Measurements from ENCODE around the gene GLE1.
A peak's percentile ranks its signal among the peaks of the same experiment; 100 is the strongest.

Gene GLE1, protein sequence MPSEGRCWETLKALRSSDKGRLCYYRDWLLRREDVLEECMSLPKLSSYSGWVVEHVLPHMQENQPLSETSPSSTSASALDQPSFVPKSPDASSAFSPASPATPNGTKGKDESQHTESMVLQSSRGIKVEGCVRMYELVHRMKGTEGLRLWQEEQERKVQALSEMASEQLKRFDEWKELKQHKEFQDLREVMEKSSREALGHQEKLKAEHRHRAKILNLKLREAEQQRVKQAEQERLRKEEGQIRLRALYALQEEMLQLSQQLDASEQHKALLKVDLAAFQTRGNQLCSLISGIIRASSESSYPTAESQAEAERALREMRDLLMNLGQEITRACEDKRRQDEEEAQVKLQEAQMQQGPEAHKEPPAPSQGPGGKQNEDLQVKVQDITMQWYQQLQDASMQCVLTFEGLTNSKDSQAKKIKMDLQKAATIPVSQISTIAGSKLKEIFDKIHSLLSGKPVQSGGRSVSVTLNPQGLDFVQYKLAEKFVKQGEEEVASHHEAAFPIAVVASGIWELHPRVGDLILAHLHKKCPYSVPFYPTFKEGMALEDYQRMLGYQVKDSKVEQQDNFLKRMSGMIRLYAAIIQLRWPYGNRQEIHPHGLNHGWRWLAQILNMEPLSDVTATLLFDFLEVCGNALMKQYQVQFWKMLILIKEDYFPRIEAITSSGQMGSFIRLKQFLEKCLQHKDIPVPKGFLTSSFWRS

DNA sequence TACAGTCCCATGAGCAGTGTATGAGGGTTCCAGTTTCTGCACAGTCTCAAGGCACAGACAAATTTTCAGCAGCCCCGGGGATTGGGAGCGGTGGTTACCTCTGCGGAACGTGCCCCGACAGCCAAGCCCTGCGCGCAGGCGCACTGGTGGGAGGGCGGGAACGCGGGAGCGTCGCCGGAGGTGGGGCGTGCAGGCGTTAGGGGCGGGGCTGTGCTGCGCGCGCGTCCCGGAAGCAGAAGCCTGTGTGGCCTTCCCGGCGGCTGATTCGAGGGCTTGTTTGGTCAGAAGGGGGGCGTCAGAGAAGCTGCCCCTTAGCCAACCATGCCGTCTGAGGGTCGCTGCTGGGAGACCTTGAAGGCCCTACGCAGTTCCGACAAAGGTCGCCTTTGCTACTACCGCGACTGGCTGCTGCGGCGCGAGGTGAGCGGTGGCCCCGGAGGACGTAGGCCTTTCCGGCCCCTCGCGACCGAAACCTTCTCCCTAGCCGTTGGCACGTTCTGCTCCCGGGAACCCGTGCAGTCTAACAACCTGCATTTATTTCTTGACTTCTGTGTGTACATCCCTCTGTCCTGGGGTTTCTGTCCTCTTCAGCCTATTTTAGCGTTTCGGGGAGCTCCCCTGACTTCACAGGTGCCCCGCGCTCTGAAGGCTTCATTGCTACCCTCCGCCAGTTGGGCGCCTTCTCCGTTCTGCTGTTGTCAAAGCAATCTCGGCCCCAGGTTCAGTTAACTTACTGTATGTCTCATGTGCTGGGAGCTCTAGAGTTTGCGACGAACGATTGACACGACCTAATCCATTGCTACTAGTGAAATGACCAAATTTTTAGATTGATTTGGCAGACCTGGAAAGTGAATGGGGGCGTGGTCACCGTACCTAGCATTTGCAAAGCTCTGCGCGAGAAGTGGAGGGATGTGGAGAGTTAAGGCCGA is at the start of gene GLE1:
Gene GLE1, plus strand, starts transcription at position 235 of the 929 bp plus-strand sequence. Its CDS starts 87 bp downstream, at position 322.
- peak; percentile 92 for DNase-seq (ENCODE audit: low read depth)

DNA sequence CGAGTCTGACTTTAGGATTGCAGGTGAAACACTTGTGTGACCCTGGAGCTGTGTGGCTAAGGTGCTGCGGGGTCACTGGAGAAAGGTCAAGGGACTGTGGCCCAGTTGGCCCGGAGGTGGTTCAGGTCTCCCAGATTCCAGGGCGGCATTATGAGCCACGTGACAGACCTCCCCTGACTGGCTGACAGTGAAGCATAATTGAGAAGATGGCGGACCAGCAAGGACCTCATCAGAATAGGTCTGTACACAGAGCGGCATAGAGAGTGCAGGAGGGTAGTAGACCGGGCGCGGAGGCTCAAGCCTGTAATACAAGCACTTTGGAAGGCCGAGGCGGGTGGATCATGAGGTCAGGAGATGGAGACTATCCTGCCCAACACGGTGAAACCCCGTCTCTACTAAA is 49.5 kb upstream of the GLE1 start:
- DNase-seq (ENCODE audit: low read depth) = no peak

DNA sequence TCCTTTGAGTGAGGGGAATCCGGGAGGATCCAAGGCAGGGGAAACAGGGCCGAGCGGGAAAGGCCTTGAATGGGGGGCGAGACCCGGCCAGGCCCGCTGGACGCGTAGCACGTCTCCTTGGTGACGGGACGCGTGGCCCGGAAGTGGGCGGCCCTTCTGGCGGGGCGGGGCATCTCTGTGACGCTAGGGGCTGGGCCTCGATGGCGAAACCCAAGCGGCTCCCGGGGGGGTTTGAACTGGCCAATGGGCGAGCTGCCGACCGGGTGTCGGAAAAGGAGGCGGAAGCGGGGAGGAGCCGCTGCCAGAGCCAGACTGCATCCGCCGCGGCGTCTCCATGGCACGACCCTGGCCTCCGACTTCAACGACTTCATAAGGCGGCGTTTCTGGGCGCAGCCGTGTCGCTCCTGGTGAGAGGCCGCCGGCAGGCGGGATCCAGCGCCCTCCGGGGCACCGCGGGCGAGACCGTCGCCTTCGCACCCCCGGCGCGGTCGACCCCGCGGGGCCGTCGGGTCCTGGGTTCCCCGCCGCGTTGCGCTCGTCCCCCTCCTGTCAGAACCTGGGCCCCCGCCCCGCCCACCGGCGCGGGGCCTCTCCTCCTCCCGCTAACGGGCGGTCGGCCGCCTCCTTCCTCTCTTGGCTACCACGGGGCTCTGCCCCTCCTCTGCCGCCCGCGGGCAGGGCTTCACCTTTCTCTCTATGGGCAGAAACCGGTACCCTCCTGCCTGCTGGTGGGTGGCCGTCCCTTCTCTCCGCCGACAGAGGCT is 48.5 kb upstream of the GLE1 start, which contains the start of gene ODF2:
Gene ODF2, plus strand, starts transcription at position 158 of the 764 bp plus-strand sequence. Its CDS starts 86 bp downstream, at position 244.
- peak; percentile 98 for DNase-seq (ENCODE audit: low read depth)

DNA sequence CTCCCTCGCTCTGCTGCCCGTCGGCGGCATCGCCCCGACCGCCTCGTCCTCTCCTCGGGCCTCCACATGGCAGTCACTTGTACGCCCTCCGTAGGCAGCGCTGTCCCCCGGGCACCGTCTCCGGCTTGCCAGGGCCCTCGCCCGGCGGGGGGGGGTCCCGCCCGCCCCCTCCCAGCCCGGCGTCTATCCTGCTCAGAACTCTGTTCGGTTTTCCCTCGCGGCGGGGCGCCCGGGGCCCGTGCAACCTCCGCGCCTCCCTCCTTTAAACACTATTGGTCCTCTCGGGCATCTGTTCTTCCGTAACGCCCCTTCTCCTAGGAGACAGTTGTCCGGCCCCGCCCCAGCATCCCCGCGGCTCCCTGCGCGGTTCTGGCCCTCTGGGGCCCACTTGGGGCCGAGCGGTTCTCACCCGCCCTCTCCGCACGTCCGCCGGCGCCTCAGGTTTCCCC is 47.9 kb upstream of the GLE1 start:
- DNase-seq (ENCODE audit: low read depth) = peak; percentile 91

DNA sequence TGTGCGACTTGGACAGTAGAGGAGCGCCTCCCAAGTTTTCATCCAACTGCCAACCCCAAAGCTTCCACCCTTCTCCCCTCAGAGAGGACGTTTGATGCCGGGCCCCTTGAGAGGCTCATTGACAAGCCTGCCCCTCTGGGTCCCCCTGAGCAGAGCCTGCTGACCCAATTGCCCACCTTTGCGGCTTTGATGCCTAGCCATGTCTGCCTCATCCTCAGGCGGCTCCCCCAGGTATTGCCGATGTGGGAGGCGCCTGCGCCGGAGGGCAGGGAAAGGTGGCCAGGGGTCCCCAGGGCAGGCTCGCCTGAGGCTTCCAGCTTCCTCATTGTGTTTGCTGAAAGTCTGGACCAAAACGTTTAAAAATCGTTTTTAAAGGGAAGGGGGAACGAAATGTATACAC is 47.3 kb upstream of the GLE1 start:
- no peak for DNase-seq (ENCODE audit: low read depth)

DNA sequence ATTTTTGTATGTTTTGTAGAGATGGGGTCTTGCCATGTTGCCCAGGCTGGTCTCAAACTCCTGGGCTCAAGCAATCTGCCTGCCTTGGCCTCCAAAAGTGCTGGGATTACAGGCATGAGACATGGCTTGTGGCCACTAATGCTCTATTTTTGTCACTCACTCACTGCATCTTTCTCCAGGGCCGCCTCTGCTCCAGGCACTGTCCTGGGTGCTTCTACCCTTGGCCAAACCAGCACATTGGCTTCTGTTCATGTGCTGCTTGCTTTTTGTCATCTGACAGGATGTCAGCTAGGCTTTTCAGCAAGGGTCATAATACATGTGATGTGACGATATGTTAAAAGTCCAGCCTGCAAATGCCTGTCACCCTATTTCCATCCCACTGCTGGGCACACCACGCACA is 45.5 kb upstream of the GLE1 start:
- DNase-seq (ENCODE audit: low read depth) = no peak

DNA sequence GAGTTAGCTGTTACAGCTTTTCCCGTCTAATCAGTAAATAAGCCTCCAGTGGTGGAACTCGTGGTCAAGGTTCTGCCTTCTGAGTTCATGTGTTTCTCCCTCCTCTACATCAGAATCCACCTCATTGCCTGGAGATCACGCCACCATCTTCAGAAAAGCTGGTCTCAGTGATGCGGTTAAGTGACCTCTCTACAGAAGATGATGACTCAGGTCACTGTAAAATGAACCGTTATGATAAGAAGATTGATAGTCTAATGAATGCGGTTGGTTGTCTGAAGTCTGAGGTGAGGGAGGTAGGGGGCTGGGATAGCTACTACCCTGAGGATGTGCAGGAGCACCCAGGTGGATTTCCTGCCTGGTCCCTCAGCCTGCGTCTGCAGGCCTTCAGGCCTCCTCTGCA is 35.4 kb upstream of the GLE1 start:
- no peak for DNase-seq (ENCODE audit: low read depth)

DNA sequence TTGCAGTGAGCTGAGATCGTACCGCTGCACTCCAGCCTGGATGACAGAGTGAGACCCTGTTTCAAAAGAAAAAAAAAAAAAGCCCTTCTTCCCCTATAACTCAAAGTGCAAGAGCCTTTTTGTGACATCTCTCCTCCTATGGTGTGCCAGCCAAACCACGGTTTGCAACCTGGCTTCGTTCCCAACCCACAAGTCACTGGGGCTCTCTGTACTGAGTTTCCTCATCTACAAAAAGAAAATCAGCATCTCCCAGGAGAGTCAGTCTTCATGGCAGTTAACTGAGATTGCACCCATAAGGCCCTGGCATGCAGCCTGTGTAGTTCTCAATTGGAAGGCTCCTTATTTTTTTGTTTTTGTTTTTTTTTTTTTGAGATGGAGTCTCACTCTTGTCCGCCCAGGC is 34.0 kb upstream of the GLE1 start:
- no peak for DNase-seq (ENCODE audit: low read depth)

DNA sequence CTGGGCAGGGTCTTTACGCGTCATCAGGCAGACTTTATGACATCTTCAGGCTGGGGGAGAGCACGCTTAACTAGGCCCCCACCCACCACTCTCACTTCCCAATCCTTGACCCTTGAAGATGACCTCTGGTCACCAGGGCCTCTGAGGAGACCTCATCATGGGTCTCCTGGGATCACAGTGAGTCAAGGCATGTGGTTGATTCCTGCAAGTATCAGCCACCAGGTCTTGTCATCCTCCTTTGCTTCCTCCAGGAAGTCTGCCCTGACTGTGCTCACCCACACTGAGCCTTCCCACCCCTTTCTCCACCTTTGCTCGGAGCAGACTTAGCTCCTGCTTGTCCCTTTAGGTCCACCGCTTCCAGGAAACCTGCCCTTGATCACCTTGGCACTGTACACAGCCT is 31.4 kb upstream of the GLE1 start:
- DNase-seq (ENCODE audit: low read depth) = no peak

DNA sequence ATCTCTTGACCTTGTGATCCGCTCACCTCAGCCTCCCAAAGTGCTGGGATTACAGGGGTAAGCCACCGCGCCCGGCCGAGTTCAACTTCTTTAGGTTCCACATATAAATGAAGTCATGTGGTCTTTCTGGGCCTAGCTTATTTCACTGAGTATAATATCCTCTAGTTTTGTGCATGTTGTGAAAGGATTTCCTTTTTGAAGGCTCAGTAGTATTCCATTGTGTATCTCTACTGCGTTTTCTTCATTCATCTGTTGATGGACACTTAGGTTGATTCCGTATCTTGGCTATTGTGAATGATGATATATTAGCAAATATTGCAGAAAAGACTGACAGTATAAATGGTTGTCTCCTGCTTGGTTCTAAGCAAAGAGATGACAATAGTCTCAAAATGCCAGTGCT is 28.7 kb upstream of the GLE1 start:
- DNase-seq (ENCODE audit: low read depth) = no peak

DNA sequence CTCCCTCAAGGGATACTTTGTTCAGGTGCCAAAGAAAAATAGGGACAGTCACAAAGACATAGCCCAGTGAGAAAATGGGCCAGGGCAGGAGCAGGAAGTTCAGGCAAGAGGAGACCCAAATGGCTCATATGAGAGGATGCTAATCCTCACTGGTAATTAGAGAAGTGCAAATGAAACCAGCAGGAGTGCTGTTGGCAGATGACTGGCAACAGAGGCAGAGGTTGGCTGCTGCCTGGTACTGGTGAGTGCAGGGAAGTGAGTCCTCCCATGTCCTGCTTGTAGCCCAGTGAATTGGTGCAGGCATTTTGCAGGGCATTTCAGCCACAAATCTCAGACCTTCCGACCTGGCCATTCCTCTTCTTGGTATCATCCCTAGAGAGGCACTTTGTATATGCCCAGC is 25.3 kb upstream of the GLE1 start:
- DNase-seq (ENCODE audit: low read depth) = no peak

DNA sequence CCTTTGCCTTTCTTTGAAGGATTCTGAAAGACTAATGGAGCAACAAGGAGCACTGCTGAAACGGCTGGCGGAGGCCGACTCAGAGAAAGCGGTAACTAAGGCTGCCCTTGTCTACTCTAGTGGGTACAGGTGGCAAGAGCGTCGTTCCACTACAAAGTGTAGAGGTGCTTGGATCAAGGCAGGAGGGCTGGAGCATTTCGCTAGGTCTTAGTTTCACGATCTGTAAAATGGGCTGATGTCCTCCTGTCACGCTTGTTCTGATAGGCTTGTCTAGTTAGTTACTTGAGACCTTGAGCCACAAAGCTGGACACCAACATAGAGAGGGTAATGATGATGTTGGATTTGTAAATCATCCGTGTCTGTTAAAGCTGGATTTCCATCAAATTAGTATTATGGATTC is 23.0 kb upstream of the GLE1 start:
- no peak for DNase-seq (ENCODE audit: low read depth)

DNA sequence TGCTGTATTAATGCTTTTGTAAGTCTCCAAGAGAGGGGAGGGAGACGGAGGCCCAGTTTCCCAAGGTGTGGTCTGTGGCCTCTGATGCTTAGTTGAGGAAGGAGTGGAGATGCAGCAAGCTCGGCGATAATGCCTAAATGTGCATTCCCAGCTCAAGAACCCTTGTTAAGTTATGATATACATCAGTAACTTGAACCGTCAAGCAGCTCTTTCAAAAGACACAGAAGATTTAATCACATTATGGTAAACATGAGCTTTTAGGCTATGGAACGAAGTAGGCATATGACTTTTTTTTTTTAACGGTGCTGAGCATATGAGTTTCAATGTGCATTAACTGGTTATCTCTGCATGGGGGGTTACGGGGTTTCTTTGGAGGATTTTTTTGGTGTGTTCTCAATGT is 22.3 kb upstream of the GLE1 start:
- no peak for DNase-seq (ENCODE audit: low read depth)

DNA sequence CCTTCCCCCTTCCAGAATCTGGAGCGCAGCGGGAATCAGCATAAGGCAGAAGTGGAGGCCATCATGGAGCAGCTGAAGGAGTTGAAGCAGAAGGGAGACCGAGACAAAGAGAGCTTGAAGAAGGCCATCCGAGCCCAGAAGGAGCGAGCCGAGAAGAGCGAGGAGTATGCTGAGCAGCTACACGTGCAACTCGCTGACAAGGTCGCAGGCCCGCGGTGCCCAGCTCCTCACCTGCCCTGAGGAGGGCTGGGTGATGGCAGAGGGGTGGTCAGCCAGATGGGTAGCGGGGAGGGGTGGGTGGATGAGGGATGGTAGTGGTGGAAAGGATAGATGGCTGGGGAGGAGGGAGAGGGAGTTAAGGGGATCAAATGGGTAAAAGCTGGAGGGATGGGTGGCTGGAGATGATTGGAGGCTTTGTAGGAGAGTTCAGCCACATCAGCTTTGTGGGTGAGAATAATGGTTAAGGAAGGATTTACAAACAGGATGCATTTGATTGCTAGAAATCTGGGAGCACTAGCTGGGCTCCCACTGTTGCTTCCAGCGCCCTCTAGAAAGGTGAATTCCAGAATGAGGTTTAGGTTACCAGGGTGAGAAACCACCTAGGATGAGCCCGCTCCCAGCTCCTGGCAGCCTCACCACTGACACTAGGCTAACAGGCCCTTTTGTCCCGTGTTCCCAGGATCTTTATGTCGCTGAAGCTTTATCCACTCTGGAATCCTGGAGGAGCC is 19.7 kb upstream of the GLE1 start:
- DNase-seq (ENCODE audit: low read depth) = no peak

DNA sequence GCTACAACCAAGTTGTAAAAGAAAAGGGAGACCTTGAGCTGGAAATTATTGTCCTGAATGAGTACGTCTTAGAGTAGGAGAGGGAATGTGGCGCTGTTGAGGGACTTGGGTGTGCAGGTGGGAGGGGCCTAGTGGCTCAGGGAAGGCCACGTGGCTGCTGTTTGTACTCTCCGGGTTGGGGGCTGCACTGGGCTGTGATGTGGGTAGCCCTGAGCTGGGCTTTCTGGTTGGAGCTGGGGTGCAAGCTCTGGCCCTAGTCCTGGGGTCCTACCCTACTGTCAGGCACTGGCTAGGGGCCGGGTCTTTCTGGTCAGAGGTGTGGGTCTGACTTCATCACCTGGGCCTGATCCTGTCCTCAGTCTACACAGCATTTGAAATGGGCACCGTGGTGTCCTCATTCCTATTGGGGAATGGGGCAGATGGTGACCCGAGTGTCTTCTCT is 19.1 kb upstream of the GLE1 start:
- DNase-seq (ENCODE audit: low read depth) = no peak

DNA sequence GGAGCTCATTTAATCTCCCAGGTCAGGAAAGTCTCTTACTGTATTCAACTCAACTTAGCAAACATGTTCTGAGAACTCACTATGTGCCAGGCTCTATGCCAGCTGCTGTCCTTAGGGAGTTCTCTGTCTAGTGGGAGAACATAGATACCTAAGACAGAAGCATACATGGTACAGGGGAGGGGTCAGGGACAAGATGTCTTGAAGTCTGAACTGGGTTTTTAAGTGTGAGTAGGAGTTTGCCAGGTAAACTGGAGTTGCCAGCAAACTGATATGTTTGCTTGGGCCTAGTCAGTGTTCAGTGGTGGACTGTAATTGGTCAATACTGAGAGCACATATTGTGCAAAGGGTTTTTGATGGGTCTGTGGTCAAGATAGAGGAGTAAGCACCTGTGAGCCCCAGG is 18.3 kb upstream of the GLE1 start:
- no peak for DNase-seq (ENCODE audit: low read depth)

DNA sequence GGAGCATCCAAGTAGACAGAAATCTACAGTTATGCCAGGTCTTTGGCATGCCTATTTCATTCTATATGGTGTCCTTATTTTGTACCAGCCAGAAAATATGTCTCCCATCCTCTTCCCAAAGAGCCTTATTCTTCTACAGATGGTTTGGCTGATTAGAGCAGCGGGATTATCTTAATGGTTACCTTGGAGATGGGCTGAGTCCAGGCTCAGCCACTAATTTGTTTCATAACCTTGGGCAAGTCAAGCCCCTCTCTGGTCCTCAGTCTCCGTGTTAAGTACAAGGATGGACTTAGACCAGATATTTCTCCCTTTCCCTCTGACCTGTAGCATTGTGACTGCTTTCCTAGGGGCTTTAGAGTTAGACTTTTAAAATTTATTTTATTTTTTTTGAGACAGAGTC is 11.1 kb upstream of the GLE1 start:
- DNase-seq (ENCODE audit: low read depth) = no peak

DNA sequence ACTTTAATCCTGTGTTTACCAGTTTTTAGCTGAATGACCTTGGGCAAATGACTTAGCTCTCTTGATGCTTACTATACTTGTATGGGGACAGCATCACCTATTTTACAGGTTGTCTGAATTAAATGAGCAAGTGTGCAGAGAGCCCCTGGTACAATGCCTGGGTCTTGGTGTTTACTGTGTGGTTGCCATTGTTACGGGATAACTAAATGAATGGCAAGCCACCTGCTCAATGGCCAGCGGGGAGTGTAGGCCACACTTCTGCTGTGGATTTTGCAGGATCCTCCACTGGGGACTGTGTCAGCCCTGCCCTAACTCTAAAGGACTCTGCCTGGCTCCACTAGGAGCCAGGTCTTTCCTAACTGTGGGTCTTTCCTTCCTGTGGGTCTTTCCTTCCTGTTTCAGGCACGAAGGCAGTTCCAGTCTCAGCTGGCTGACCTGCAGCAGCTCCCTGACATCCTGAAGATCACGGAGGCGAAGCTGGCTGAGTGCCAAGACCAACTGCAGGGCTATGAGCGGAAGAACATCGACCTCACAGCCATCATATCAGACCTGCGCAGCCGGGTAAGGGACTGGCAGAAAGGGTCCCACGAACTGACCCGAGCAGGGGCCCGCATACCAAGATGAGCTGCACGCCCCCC is 10.3 kb upstream of the GLE1 start:
- DNase-seq (ENCODE audit: low read depth) = no peak

DNA sequence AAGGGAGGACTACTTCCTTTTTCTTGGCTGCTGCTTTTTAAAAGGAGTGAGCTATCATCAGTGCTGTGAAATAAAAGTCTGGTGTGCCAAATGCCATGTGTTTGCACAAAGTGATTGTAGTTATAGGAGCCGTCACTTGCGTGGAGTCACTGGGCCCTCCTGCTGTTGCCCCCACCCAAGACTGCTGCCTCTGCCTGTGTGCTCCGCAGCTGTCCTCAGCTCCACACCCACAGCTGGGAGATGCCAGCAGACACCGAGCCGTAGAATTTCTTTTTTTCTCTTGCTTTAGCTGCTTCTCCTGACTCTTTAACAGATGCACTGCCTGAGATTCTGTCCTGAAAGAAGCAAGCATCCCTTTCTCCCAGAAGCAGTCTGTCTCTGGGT is 9.8 kb upstream of the GLE1 start:
- DNase-seq (ENCODE audit: low read depth) = no peak

DNA sequence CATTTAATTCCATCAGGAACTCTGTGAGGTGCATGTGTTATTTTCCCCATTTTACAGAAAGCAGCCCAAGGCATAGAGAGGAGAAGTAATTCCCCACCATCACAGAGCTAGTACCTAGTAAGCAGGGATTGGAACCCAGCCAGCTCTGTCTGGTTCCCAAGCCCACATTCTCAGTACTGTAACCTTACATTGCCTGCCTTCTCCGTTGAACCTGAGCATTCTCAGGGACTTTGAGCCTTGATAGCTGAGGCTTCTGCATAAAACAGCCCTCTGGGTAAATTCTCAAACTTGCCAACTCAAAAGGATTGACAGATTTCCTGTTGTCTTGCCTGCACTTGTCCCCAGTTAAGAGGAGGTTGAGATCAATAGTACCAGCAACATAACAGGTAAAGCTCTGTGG is 9.2 kb upstream of the GLE1 start:
- DNase-seq (ENCODE audit: low read depth) = no peak

All from ELR (cell line).